GM12892 (cell line): ENCODE measurements around the gene URB1.

Experiments used
- DNase-seq: peaks from one replicate; pipeline ENCODE4 v3.0.0; 2011; ENCODE audit not compliant: insufficient read length
- FAIRE-seq: peaks from 2 replicates; lab custom pipeline; 2011; peaks lifted over from hg19 to GRCh38; lab: Jason Lieb, UNC
- POLR2A ChIP-seq: IDR thresholded peaks from 2 replicates; pipeline ENCODE4 v1.6.1; 2011; ENCODE audit warnings: low read depth, low read length, control low read depth
- POLR2AphosphoS5 ChIP-seq: IDR thresholded peaks from 2 replicates; pipeline ENCODE4 v1.6.1; 2011; ENCODE audit warnings: low read depth, low read length, control low read depth
- TAF1 ChIP-seq: IDR thresholded peaks from 2 replicates; pipeline ENCODE4 v1.6.1; 2011; ENCODE audit warnings: low read depth, mild to moderate bottlenecking, control low read depth, low read length, borderline replicate concordance

Gene URB1

DNA sequence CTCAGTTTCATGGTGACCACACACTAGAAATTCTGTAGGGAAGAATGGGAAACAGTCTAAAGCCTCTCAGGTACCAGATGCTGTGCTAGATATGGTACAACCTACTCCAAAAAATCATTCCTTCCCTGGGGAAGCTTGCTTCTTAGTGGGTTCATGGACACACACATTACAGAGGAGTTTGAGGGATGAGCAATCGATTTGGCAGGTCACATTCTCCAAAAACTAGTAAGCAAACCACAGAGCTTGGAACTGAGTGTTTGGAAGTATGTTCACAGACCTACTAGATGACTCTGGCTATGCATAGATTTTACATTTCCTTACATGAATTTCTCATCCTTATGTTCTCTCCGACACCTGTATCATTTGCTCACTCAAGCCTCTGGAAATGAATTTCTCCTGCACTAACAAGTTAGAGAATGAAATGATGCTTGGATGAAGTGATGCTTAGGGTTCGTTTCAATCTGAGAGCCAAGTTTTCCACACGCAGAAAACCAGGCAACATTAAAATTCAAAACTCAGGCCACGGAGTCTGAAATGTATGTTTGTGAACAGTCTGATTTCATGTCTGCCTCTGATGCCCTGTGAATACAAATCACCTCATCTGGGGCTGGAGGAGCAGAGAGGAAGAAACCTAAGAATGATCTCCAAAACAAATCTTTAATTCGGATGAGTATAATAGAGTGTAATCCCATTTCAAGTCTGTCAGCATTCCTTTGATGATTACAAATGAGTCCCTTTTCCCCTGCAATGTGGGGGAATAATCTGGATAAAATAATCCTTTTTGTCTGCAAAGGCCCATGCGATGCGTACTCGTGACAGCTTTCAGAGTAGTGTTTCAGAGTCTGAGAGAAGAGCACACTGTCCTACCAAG lies 30.7 kb upstream of the URB1 start:
- DNase-seq (no peak), FAIRE-seq (no peak)
- no peak for TF ChIP-seq TAF1
- no peak for TF ChIP-seq POLR2A
- TF ChIP-seq POLR2AphosphoS5 = no peak

DNA sequence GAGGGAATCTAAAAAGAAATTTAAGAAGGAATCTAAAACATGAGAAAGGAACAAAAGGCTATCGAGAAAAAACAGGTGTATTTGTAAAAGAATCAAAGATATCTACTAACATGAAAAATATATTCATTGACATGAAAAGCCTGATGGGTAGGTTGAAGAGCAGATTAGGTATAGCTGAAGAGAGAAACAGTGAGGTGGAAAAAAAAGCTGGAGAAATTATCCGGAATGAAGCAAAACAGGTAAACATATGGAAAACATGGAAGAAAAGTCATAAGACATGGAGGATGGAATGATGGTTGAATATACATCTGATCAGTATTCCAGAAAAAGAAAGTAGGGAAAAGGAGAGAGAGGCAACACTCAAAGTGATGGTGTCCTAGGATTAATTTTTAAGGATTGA lies 29.3 kb upstream of the URB1 start:
- DNase-seq (no peak), FAIRE-seq (no peak)
- TF ChIP-seq POLR2A = no peak
- no peak for TF ChIP-seq TAF1
- no peak for TF ChIP-seq POLR2AphosphoS5

DNA sequence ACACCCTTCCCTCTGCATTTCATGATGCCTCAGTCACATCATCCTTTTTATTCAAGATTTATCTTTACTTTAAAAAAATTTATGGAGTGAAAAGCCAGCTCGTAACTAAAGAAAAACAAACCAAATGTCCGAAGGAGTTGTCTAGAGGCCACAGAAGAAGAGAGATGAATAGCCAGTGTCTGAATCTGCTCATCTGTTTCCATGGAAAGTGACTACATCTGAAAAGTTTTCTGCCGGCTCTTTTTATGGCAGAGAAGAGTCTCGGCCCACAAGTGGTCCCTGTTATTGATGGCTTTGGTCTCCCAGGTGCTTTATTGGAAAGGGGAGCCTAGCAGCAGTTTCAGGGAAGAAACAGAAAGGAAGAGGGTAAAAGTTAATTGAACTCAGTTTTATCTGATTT lies 25.3 kb upstream of the URB1 start:
- FAIRE-seq (no peak), DNase-seq (no peak)
- TF ChIP-seq TAF1 = no peak
- no peak for TF ChIP-seq POLR2A
- no peak for TF ChIP-seq POLR2AphosphoS5

DNA sequence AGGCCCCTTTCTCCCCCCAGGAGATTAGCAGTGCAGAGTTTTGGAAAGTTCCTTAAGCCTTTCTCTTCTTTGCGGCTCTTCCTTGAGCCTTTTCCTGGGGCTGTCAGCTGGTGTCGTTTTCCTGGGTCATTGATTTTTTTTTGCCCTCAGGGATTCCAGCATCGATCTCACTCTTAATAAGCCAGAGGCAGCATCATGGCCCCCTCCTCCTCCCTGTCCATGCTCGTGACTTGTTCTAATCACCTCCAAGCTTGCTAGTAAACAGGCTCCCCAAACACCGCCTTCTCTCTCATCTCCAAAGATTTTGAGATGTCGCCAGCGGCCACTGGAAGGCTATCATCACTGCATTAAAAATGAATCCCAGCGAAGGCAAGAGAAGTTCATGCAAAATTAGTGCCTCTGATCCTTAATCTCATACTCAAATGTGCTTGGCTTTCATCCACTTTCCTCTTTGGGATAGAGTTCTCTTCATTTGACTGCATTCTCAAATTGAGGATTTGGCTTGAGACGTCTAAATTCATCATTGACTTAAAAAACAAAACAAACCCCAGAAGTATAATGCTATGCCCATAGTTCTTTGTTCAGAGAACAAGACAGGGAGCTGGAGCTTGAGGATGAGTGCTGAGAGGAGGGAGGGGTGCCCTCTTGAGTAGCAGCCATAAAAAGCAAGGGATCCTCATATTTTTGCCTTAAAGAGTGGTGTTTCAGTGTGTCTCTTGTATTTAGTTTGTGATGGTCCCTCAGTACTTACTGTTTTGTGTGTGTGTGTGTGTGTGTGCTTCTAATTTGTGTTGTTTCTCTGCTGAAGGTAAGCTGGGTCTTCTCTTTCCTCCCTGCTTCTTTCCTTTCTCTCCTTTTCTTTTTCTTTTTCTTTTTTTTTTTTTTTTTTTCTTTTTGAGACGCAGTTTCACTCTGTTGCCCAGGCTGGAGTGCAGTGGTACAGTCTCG lies 22.9 kb upstream of the URB1 start:
- no peak for DNase-seq
- FAIRE-seq = no peak
- TF ChIP-seq TAF1 = no peak

DNA sequence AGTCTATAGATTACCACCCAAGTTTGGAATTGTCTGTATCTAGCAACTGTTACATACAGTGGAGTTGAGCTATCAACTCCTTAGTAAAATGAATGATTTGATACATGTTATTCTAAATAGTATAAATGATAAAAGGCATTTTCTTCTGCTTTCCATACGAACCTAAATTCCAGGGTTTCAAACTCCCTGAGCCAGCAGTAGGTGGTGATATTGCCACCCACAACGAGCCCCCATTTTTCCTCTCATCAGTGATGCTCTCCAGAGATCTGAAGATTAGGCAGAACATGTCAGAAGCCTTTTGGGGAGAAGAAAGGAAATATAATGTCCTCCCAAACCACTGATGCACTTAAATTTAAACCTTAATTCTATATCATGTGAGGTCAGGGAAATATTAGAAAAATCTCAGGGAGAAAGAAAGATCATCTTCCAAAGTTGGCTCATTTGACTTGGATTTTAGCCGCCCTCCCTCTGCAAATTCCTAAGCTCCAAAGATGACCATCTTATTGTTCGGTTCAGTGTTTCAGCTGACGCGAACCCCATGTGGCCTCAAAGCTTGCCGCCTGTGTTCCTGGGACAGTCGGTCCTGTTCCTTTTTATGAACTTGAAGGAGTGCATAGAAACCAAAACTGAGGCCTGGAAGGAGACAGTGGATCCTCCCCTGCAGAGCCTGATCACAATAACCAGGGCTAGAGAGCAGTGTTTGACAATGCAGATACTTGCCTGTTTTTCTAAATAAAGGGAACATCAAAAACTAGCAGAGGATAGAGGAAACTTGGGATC lies 22.0 kb upstream of the URB1 start:
- FAIRE-seq = no peak
- TF ChIP-seq TAF1 (no peak), POLR2A (no peak), POLR2AphosphoS5 (no peak)
- DNase-seq = no peak

DNA sequence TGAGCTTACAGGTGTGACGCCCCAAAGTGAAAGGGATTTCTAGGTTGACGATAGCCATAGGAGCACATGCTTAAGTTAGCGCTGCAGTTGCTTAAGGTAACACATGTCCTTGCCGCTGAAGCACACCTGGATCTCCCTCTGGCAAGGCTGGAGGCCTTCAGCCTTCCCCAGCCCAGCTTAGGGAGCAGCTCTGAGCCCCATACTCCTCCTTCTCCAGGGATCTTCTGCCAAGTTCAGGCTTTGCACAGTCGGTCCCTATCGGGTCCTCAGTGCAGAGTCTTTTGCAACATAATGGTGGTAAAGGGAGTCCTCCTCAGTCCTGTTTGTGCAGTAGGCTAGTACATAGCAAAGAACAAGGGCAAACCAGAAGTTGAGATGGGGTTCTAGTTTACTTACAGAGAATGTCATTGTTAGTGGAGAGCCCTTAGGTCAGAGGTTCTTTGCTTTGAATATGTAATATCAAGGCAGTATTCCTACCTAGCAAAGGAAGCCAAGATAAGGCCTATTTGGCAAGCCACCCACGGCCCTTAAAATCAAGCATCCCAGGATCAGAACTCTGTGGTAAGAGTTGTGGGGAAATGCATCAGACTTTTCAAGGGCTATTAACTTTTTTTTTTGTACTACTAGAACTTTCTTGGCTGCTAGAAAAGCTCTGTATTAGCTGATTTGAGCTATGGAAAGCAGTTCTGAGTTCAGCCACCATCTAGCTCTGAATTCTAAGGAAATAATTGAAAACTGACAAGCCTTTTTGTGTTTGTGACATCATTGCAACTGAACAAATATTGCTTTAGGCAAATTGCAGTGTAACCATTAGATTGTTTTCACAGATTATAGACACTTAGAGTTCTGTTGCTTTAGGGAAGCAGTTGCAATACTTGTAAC lies 21.1 kb upstream of the URB1 start:
- DNase-seq (no peak), FAIRE-seq (no peak)
- TF ChIP-seq POLR2A = no peak
- TF ChIP-seq POLR2AphosphoS5 = no peak
- TF ChIP-seq TAF1 = no peak

DNA sequence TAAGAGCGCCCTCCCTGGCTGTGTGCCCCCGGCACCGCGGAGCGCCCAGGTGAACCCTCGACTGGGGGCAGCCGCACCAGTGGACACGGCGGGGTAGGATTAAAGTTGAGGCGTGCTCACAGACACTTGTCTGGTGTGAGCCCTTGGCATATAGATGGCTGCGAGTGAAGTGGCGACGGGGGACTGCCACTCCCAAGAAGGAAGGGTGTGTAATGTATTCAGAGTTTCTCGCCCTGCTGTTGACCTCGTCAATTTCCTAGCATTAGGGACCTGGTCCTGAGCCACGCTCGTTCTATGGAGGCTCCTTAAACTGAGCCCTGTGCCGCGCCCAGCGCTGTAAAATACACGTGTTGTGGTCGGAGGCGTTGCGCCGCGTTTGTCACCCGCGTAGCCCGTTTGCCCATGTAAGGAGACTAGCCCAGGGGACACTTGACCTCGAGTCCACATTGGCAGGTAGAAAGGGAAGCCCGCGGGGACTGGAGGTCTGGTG lies 20.2 kb upstream of the URB1 start:
- DNase-seq (no peak), FAIRE-seq (no peak)
- no peak for TF ChIP-seq TAF1
- TF ChIP-seq POLR2AphosphoS5 = no peak
- no peak for TF ChIP-seq POLR2A

DNA sequence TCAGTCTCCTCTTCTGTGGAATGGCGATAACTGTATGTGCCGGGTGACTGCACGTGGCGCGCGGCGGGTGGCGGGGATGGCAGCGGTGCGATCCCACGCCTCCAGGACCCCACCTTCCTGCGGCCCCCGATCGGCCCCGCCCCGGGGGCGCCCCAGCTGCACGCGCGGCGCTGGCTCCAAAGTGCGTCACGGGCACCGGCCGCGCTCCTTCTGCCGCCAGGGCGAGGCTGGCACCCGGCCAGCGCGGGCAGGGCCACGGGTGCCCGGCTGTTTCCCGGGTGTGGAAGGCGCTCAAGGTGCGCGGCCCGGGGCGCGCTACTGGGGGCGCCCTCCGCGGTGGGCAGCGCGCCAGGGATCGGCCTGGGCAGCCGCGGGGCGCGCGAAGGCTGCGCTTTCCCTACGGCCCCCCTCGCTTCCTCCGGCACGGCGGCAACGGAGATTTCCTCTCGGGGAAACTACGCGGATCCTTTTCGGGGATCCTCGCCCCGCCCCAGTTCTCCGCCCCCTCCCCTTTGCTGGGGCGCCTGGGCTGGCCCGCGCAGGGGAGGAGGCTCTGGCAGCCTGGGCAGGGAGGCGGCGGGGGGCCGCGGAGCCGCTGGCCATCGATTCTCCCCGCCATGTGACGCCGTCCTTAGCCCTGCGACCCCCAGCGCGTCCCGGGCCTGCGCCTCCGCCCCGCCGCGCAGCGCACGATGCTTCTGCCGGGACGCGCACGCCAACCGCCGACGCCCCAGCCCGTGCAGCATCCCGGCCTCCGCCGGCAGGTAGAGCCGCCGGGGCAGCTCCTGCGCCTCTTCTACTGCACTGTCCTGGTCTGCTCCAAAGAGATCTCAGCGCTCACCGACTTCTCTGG lies 19.6 kb upstream of the URB1 start, which contains the start of gene EVA1C:
EVA1C (plus strand) TSS at position 545 of the 853 bp plus-strand sequence; CDS start at position 693, 148 bp downstream.
- DNase-seq (no peak), FAIRE-seq (no peak)
- no peak for TF ChIP-seq POLR2A
- TF ChIP-seq TAF1 = no peak
- TF ChIP-seq POLR2AphosphoS5 = no peak
